ENCODE measurements around the gene TH.

- TF ChIP-seq CTCF (IDR thresholded peaks at IDR 0.05) (no peak), POLR2AphosphoS5 (IDR thresholded peaks at IDR 0.05) (no peak)
Observed at GRCh38 chr11:2221024-2221423, 49.4 kb upstream of the TH start.

Data from breast epithelium (tissue), 3 donors.